ENCODE measurements around the gene NAPSA.

NAPSA gene

DNA sequence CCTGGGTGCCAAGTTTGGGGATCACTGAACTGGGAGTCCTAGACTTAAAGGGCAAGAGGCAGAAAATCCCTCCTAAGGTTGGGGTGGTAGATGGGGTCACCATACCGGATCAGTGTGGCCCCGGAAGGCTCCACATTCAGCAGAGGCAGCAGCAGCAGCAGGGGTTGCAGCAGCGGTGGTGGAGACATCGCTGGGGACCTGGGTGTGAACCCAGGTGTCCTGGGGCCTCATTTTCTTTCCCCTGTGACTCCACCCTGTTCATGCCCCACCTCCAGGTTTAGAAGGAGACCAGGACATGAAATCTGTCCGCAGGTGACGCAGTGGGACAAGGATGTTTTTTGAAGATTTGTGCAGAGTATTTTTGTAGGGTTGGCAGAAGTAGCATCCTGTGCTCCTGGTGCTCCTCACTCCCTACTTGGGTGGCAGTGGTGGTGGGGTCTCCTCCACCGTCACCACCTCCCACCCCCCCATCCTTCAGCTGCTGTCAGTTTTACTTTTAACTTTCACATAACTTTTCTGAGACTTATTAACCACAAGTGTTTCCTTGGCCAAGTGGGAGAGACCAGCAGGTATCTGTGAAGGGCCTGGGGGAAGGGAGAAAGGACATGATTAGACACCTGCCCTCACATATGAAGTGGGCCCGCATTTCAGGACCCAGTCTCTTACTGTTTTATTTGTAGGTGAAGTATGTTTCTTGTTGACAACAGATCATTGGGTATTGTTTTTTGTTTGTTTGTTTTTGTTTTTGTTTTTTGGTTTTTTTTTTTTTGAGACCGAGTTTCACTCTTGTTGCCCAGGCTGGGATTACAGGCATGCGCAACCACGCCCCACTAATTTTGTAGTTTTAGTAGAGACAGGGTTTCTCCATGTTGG lies at the start of gene NAPSA:
Gene NAPSA (minus strand): TSS at position 206 of the 873 bp plus-strand sequence. CDS start 18 bp downstream, at position 188.
- Histone ChIP-seq H3K9me3 (ENCODE audit: control insufficient read depth, insufficient read depth, low read depth, low read length) (no peaks in the 10 kb centered on the region), H3K9ac (ENCODE audit: low read length) (no peak within 1 kb of the TSS), H3K36me3 (ENCODE audit: control insufficient read depth, insufficient read depth, low read length) (no peaks in the 10 kb centered on the region), H3K4me1 (ENCODE audit: control insufficient read depth, insufficient read depth, low read length) (0 out of 2 replicates have a peak, but pooled peaks cover 2% of the 10 kb centered on the region), H3K27me3 (ENCODE audit: control insufficient read depth, insufficient read depth, low read length) (no peaks in the 10 kb centered on the region; the same call in 1 of the 2 replicates), H3K4me3 (ENCODE audit: low read depth, low read length) (no peak within 1 kb of the TSS), H3K27ac (ENCODE audit: low read depth, low read length) (no peak within 1 kb of the TSS)

DNA sequence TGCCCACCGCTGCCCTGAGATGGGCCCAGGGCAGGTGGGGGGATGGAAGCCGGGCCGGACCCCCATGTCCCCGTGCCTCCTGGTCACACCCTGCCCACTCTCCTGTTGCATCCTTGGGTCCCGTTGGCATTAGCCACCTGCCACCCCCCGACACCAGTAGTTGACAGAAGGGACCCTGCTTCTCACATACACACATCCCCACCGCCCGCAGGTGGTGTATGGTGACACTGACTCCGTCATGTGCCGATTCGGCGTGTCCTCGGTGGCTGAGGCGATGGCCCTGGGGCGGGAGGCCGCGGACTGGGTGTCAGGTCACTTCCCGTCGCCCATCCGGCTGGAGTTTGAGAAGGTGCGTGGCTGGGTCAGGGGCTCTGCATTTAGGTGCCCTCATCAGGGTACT lies 48.1 kb upstream of the NAPSA start:
- H3K9ac ChIP-seq (ENCODE audit: low read length) = no peak overlapping the region
- peaks cover 51% of the 10 kb centered on the region for H3K36me3 ChIP-seq (ENCODE audit: control insufficient read depth, insufficient read depth, low read length)

DNA sequence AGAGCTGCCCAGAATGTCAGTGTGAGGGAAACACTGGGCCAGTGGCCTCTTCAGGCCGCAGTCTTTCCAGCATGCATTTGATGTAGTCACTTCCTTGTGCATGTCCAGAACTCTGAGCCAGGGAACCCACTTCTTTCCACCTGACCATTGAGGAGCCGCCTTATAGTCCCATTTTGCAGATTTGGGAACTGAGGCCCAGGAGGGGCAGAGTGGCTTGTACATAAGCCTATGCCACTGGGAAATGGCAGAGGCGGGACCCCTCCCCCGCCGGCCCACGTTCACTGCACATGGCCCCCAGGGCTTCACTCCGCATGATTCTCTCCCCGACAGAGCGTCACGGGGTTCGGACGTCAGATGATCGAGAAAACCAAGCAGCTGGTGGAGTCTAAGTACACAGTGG lies 47.7 kb upstream of the NAPSA start:
- Histone ChIP-seq H3K27ac (ENCODE audit: low read depth, low read length) (no peak overlapping the region), H3K9me3 (ENCODE audit: control insufficient read depth, insufficient read depth, low read depth, low read length) (no peaks in the 10 kb centered on the region), H3K27me3 (ENCODE audit: control insufficient read depth, insufficient read depth, low read length) (no peaks in the 10 kb centered on the region), H3K36me3 (ENCODE audit: control insufficient read depth, insufficient read depth, low read length) (peaks cover 54% of the 10 kb centered on the region), H3K4me3 (ENCODE audit: low read depth, low read length) (no peak overlapping the region), H3K4me1 (ENCODE audit: control insufficient read depth, insufficient read depth, low read length) (peaks cover 8% of the 10 kb centered on the region), H3K9ac (ENCODE audit: low read length) (no peak overlapping the region)

More for the DNA sequence above, 48.1 kb upstream of the NAPSA start:
- no peaks in the 10 kb centered on the region for H3K9me3 ChIP-seq (ENCODE audit: control insufficient read depth, insufficient read depth, low read depth, low read length)
- no peak overlapping the region for H3K27ac ChIP-seq (ENCODE audit: low read depth, low read length)
- peaks cover 13% of the 10 kb centered on the region for H3K4me1 ChIP-seq (ENCODE audit: control insufficient read depth, insufficient read depth, low read length)
- H3K4me3 ChIP-seq (ENCODE audit: low read depth, low read length) = no peak overlapping the region
- H3K27me3 ChIP-seq (ENCODE audit: control insufficient read depth, insufficient read depth, low read length) = 0 out of 2 replicates have a peak, but pooled peaks cover 3% of the 10 kb centered on the region

DNA sequence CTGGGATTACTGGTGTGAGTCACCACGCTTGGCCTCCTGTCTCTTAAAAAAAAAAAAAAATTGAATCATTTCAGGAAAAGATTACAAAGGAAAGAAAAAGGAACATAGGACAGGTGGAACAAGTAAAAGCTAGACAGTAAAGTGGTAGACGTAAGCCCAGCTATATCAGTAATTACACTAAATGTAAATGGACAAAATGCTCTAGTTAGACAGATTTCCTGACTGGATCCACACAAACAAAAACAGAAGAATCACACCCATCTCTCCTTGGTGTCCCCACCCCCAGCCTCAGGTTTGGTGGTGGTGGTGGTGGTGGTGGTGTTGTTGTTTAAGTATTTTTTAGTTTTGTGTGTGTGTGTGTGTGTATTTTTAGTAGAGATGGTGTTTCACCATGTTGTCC lies 47.0 kb upstream of the NAPSA start:
- Histone ChIP-seq H3K9ac (ENCODE audit: low read length) (no peak overlapping the region), H3K27ac (ENCODE audit: low read depth, low read length) (no peak overlapping the region), H3K36me3 (ENCODE audit: control insufficient read depth, insufficient read depth, low read length) (peaks cover 54% of the 10 kb centered on the region), H3K9me3 (ENCODE audit: control insufficient read depth, insufficient read depth, low read depth, low read length) (no peaks in the 10 kb centered on the region), H3K4me3 (ENCODE audit: low read depth, low read length) (no peak overlapping the region), H3K27me3 (ENCODE audit: control insufficient read depth, insufficient read depth, low read length) (no peaks in the 10 kb centered on the region), H3K4me1 (ENCODE audit: control insufficient read depth, insufficient read depth, low read length) (peaks cover 4% of the 10 kb centered on the region; the same call in 1 of the 2 replicates)

DNA sequence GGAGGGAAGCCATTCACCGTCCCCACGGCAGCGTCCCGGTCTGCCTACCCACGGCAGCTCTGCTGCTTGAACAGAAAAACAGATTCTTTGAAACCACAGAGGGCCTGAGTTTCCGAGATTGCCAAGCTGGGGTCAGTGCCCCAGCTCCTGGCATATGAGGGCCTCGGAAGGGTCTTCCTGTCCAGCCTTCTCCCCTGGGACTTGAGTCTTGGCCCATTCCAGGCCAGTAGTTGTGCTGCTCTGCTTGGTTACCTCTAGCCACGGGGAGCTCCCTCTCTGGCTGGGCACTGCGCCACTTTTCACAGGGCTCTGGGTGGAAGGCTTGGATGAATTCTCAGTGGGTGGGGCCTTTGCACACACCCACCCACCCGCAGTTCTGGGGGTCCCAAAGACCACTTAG lies 44.7 kb upstream of the NAPSA start:
- peaks cover 76% of the 10 kb centered on the region for H3K36me3 ChIP-seq (ENCODE audit: control insufficient read depth, insufficient read depth, low read length)
- H3K4me1 ChIP-seq (ENCODE audit: control insufficient read depth, insufficient read depth, low read length) = peaks cover 1% of the 10 kb centered on the region; the same call in 1 of the 2 replicates
- H3K9ac ChIP-seq (ENCODE audit: low read length) = no peak overlapping the region
- no peaks in the 10 kb centered on the region for H3K27me3 ChIP-seq (ENCODE audit: control insufficient read depth, insufficient read depth, low read length)
- no peaks in the 10 kb centered on the region for H3K9me3 ChIP-seq (ENCODE audit: control insufficient read depth, insufficient read depth, low read depth, low read length)
- no peak overlapping the region for H3K4me3 ChIP-seq (ENCODE audit: low read depth, low read length)
- H3K27ac ChIP-seq (ENCODE audit: low read depth, low read length) = no peak overlapping the region

DNA sequence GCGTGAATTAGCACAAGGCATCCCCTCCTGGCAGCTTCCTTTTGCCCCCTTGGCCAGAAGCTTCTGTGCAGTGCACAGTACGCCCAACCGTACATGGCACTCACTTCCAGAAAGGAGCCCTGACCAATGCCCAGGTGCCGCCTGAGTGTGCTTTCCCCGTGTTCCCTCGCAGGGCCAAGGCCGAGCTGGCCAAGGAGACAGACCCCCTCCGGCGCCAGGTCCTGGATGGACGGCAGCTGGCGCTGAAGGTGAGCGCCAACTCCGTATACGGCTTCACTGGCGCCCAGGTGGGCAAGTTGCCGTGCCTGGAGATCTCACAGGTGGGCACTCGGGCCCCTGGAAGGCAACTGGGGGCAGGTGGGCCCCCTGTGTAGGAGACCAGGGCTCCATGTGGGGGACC lies 43.9 kb upstream of the NAPSA start:
- Histone ChIP-seq H3K27me3 (ENCODE audit: control insufficient read depth, insufficient read depth, low read length) (no peaks in the 10 kb centered on the region), H3K9me3 (ENCODE audit: control insufficient read depth, insufficient read depth, low read depth, low read length) (no peaks in the 10 kb centered on the region), H3K4me1 (ENCODE audit: control insufficient read depth, insufficient read depth, low read length) (no peaks in the 10 kb centered on the region), H3K9ac (ENCODE audit: low read length) (no peak overlapping the region), H3K4me3 (ENCODE audit: low read depth, low read length) (no peak overlapping the region), H3K36me3 (ENCODE audit: control insufficient read depth, insufficient read depth, low read length) (peaks cover 78% of the 10 kb centered on the region), H3K27ac (ENCODE audit: low read depth, low read length) (no peak overlapping the region)

DNA sequence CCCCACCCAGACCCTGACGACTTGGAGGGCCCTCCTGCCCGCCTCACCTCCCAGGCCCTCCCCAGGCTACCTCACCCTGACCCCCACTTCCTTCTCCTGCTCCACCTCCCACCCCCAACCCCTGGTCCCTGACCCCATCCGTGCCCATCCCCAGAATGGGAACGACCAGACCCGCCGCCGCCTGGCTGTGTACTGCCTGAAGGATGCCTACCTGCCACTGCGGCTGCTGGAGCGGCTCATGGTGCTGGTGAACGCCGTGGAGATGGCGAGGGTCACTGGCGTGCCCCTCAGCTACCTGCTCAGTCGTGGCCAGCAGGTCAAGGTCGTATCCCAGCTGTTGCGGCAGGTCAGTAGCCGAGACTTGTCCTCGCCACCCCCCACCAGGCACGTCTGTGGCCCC lies 41.4 kb upstream of the NAPSA start:
- H3K9ac ChIP-seq (ENCODE audit: low read length) = no peak overlapping the region
- H3K9me3 ChIP-seq (ENCODE audit: control insufficient read depth, insufficient read depth, low read depth, low read length) = no peaks in the 10 kb centered on the region
- no peaks in the 10 kb centered on the region for H3K4me1 ChIP-seq (ENCODE audit: control insufficient read depth, insufficient read depth, low read length)
- H3K27me3 ChIP-seq (ENCODE audit: control insufficient read depth, insufficient read depth, low read length) = no peaks in the 10 kb centered on the region
- H3K36me3 ChIP-seq (ENCODE audit: control insufficient read depth, insufficient read depth, low read length) = peaks cover 81% of the 10 kb centered on the region
- no peak overlapping the region for H3K4me3 ChIP-seq (ENCODE audit: low read depth, low read length)
- no peak overlapping the region for H3K27ac ChIP-seq (ENCODE audit: low read depth, low read length)

DNA sequence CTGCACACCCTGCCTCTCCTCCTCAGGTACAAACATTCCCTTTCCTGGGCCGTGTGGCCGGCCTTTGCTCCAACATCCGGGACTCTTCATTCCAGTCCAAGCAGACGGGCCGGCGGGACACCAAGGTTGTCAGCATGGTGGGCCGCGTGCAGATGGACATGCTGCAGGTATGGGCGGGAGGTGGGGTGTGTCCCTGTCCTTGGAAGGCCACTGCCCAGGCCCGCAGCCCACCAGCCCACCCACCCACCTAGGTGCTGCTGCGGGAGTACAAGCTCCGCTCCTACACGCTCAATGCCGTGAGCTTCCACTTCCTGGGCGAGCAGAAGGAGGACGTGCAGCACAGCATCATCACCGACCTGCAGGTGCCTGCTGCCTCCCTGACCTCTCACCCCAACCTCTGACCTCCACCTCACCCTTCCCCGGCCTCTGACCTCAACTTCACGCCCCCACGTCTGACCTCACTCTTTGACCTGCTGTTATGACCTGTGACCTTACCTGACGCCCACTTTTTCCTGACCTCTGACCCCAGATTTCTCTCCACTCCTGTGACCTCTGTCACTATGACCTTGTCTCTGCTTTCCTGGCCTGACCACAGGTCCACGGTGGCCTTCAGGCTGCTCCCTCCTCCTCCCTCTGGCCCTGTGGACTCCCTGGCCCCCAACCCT lies 40.8 kb upstream of the NAPSA start:
- no peaks in the 10 kb centered on the region for H3K27me3 ChIP-seq (ENCODE audit: control insufficient read depth, insufficient read depth, low read length)
- no peak overlapping the region for H3K9ac ChIP-seq (ENCODE audit: low read length)
- H3K36me3 ChIP-seq (ENCODE audit: control insufficient read depth, insufficient read depth, low read length) = peaks cover 83% of the 10 kb centered on the region
- no peaks in the 10 kb centered on the region for H3K4me1 ChIP-seq (ENCODE audit: control insufficient read depth, insufficient read depth, low read length)
- no peak overlapping the region for H3K27ac ChIP-seq (ENCODE audit: low read depth, low read length)
- H3K9me3 ChIP-seq (ENCODE audit: control insufficient read depth, insufficient read depth, low read depth, low read length) = no peaks in the 10 kb centered on the region
- no peak overlapping the region for H3K4me3 ChIP-seq (ENCODE audit: low read depth, low read length)

DNA sequence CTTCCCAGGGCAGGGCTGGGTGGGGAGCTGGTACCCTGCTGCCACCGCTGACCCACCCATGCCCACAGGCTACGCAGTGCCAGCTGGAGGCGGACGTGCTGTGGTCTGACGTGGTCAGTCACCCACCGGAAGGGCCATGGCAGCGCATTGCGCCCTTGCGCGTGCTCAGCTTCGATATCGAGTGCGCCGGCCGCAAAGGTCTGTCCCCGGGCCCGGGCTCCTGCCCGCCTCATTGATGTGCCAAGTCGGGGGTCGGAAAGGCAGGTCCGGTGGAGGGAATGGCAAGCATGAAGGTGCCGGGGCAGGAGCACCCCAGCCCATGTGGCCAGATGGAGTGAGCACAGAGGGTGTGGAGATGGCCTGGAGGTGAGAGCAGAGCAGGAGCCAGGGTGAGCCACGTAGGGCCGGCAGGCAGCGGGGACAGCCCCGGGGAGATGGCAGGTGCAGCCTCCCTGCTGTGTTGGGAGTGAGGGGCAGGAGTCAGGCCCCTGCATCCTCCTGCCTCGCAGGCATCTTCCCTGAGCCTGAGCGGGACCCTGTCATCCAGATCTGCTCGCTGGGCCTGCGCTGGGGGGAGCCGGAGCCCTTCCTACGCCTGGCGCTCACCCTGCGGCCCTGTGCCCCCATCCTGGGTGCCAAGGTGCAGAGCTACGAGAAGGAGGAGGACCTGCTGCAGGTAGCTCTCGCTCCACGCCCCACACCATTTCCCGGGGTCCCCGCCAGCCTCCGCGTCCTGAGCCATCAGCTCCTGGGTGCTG lies 37.3 kb upstream of the NAPSA start:
- no peak overlapping the region for H3K9ac ChIP-seq (ENCODE audit: low read length)
- no peaks in the 10 kb centered on the region for H3K9me3 ChIP-seq (ENCODE audit: control insufficient read depth, insufficient read depth, low read depth, low read length)
- H3K4me1 ChIP-seq (ENCODE audit: control insufficient read depth, insufficient read depth, low read length) = no peaks in the 10 kb centered on the region
- H3K36me3 ChIP-seq (ENCODE audit: control insufficient read depth, insufficient read depth, low read length) = peaks cover 67% of the 10 kb centered on the region
- H3K27ac ChIP-seq (ENCODE audit: low read depth, low read length) = no peak overlapping the region
- H3K4me3 ChIP-seq (ENCODE audit: low read depth, low read length) = no peak overlapping the region
- H3K27me3 ChIP-seq (ENCODE audit: control insufficient read depth, insufficient read depth, low read length) = no peaks in the 10 kb centered on the region

DNA sequence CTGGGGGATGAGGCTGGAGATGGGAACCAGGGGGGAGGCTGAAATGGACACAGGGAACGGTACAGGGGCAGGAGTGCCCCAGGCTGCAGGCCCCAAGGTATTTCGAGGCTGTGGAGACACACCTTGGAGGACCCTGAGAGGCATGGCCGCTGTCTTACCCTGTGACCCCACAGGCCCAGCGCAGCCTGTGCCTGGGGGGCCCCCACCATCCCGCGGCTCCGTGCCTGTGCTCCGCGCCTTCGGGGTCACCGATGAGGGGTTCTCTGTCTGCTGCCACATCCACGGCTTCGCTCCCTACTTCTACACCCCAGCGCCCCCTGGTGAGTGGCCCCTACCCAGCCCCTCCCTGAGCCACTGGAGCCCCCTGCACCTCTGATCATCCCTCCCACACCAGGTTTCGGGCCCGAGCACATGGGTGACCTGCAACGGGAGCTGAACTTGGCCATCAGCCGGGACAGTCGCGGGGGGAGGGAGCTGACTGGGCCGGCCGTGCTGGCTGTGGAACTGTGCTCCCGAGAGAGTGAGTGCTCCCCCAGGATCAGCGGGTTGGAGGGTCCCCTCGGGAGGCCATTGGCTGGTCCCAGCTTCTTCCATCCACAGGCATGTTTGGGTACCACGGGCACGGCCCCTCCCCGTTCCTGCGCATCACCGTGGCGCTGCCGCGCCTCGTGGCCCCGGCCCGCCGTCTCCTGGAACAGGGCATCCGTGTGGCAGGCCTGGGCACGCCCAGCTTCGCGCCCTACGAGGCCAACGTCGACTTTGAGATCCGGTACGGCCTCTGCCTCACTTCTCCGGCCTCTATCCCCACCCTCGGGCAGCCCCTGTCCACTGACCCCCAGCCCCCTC lies 36.4 kb upstream of the NAPSA start:
- Histone ChIP-seq H3K9ac (ENCODE audit: low read length) (no peak overlapping the region), H3K4me1 (ENCODE audit: control insufficient read depth, insufficient read depth, low read length) (no peaks in the 10 kb centered on the region), H3K4me3 (ENCODE audit: low read depth, low read length) (no peak overlapping the region), H3K9me3 (ENCODE audit: control insufficient read depth, insufficient read depth, low read depth, low read length) (no peaks in the 10 kb centered on the region), H3K27me3 (ENCODE audit: control insufficient read depth, insufficient read depth, low read length) (no peaks in the 10 kb centered on the region), H3K36me3 (ENCODE audit: control insufficient read depth, insufficient read depth, low read length) (peaks cover 63% of the 10 kb centered on the region), H3K27ac (ENCODE audit: low read depth, low read length) (no peak overlapping the region)
